Measurements from ENCODE around the gene CELSR3. TPM values are rescaled to one million over a fixed set of nuclear protein-coding genes. Genes with fewer than 3 reads are reported as not detected.

The CELSR3 gene, protein sequence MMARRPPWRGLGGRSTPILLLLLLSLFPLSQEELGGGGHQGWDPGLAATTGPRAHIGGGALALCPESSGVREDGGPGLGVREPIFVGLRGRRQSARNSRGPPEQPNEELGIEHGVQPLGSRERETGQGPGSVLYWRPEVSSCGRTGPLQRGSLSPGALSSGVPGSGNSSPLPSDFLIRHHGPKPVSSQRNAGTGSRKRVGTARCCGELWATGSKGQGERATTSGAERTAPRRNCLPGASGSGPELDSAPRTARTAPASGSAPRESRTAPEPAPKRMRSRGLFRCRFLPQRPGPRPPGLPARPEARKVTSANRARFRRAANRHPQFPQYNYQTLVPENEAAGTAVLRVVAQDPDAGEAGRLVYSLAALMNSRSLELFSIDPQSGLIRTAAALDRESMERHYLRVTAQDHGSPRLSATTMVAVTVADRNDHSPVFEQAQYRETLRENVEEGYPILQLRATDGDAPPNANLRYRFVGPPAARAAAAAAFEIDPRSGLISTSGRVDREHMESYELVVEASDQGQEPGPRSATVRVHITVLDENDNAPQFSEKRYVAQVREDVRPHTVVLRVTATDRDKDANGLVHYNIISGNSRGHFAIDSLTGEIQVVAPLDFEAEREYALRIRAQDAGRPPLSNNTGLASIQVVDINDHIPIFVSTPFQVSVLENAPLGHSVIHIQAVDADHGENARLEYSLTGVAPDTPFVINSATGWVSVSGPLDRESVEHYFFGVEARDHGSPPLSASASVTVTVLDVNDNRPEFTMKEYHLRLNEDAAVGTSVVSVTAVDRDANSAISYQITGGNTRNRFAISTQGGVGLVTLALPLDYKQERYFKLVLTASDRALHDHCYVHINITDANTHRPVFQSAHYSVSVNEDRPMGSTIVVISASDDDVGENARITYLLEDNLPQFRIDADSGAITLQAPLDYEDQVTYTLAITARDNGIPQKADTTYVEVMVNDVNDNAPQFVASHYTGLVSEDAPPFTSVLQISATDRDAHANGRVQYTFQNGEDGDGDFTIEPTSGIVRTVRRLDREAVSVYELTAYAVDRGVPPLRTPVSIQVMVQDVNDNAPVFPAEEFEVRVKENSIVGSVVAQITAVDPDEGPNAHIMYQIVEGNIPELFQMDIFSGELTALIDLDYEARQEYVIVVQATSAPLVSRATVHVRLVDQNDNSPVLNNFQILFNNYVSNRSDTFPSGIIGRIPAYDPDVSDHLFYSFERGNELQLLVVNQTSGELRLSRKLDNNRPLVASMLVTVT (N-terminal part only)
- total RNA-seq (0.79 TPM), polyA plus RNA-seq (0.48 TPM)

DNA sequence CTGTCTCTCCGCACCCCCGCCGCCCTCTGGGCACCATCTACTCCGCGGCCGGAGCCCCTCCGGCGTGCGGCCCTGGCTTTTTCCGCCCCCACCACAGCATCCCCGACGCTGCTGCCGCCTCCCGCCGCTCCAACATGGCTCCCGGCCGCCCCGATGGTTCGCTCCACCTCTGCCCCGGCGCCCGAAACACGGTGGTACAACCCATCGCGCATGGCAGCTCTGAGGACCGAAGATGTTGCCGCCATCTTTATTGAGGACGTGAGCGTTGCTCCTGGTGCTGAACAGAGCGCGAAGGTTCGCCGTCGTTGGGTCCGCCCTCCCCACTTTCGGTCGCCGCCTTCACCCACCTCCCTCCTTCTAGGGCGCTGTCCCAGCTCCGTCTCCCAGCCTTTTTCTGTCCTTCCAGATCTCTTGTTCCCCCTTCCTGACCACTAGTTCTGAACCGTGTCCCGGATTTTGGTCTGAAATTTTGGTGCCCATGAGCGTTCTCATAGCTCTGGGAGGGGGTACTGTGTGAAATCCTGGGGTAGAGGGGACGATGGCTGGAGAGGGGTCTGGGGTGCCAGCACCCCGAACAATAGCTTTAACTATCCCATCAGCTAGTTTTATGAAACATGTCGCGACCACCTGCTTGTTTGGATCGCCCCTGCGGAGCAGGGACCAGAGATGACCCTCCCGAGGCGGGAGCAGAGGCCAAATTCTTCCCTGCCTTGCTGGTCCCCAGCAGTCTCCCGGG, at the start of gene CELSR3:
Gene CELSR3 (minus strand): TSS at position 134 of the 736 bp plus-strand sequence. CDS start 252 bp downstream, outside the sequence.
- DNase-seq (ENCODE audit: extremely low spot score): no peak
- Histone ChIP-seq H3K4me3 (ENCODE audit: low read depth, low read length) (peak within 1 kb of the TSS; percentile 30), H3K4me1 (ENCODE audit: insufficient read depth) (peaks cover 5% of the 10 kb centered on the region), H3K27ac (ENCODE audit: low read depth) (no peak within 1 kb of the TSS), H3K36me3 (ENCODE audit: insufficient read depth) (no peaks in the 10 kb centered on the region)
- under 1% methylated on average over 52 of the region's 52 CpGs for WGBS

DNA sequence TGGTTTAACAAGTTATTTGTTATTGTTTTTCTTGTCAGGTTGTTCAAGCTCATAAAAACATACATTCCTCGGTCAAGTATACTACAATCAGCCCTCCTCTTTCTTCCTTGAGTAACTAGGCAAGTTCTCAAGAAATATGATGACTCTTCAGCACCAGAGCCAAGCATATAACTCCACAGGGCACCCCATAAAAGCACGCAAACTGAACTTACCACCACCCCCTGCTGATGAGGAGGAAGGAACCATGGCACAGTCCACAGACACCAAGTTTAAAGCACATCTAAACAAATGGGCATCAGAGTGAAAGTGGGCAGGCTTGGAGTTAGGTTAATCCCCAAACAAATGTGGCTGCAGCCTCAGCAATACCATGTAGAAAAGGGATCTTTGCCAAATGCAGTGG, 49.0 kb upstream of the CELSR3 start:
- Histone ChIP-seq H3K4me1 (ENCODE audit: insufficient read depth) (no peaks in the 10 kb centered on the region), H3K4me3 (ENCODE audit: low read depth, low read length) (no peak overlapping the region), H3K36me3 (ENCODE audit: insufficient read depth) (no peaks in the 10 kb centered on the region), H3K27ac (ENCODE audit: low read depth) (no peak overlapping the region)
- WGBS: 71% methylated on average over 2 of the region's 2 CpGs
- no peak for DNase-seq (ENCODE audit: extremely low spot score)

DNA sequence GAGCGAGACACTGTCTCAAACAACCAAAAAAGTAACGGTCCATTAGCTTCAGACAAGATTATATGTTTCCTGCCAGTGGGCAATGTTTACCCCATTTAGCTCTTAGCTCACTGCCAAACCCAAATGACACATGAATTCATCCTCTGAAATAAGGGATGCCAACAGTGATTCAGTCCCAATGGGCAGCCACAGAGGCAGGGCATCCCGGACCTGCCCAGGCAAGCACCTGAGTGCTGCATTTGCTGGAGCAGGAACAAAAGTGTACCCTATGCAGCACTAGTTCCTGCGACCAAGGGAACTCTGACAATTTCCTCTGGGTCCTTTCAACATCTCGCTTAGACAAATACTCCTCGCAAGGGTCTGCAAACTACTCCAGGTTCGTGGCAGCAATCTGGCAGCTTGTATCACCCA, 46.4 kb upstream of the CELSR3 start:
- no peak for DNase-seq (ENCODE audit: extremely low spot score)
- WGBS: 79% methylated on average over 7 of the region's 7 CpGs
- H3K27ac ChIP-seq (ENCODE audit: low read depth): no peak overlapping the region
- H3K4me3 ChIP-seq (ENCODE audit: low read depth, low read length): no peak overlapping the region
- peaks cover 2% of the 10 kb centered on the region for H3K36me3 ChIP-seq (ENCODE audit: insufficient read depth)
- no peaks in the 10 kb centered on the region for H3K4me1 ChIP-seq (ENCODE audit: insufficient read depth)

DNA sequence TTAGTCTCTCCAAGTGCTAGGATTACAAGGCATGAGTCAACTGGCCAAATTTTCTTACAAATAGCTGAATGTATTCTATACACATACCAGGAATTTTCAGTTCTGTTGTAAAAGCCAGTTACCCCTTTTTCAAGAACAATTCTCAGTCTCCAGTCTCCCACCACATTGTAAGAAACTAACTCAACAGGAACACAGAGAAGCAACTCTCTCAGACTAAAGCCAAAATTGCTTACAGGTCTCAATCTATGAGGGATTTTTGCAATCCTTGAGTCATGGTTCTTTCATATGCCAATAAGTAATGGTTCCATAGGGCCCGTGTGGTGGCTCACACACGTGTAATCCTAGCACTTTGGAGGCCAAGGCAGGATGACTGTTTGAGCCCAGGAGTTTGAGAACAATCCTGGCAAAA, 45.8 kb upstream of the CELSR3 start:
- no peak for DNase-seq (ENCODE audit: extremely low spot score)
- WGBS: 67% methylated on average over 2 of the region's 2 CpGs
- H3K36me3 ChIP-seq (ENCODE audit: insufficient read depth): peaks cover 2% of the 10 kb centered on the region
- no peak overlapping the region for H3K27ac ChIP-seq (ENCODE audit: low read depth)
- H3K4me1 ChIP-seq (ENCODE audit: insufficient read depth): no peaks in the 10 kb centered on the region
- no peak overlapping the region for H3K4me3 ChIP-seq (ENCODE audit: low read depth, low read length)

DNA sequence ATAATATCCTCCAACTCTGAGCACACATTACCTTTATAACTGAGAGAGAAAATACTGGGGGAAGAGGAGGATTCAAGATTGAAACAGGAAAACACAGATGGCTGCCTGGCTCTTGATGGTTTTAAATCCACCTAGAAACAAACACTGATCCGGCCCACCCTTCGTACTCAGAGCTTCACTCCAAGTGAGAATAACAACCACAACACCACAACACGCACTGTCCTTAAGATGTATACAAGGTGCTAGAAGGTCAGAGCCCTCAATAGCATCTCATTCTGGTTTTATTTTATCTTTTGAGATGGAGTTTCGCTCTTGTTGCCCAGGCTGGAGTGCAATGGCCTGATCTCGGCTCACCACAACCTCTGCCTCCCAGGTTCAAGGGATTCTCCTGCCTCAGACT, 44.5 kb upstream of the CELSR3 start:
- Histone ChIP-seq H3K36me3 (ENCODE audit: insufficient read depth) (peaks cover 2% of the 10 kb centered on the region), H3K27ac (ENCODE audit: low read depth) (no peak overlapping the region), H3K4me3 (ENCODE audit: low read depth, low read length) (no peak overlapping the region), H3K4me1 (ENCODE audit: insufficient read depth) (no peaks in the 10 kb centered on the region)
- no peak for DNase-seq (ENCODE audit: extremely low spot score)
- WGBS: 73% methylated on average over 5 of the region's 5 CpGs

DNA sequence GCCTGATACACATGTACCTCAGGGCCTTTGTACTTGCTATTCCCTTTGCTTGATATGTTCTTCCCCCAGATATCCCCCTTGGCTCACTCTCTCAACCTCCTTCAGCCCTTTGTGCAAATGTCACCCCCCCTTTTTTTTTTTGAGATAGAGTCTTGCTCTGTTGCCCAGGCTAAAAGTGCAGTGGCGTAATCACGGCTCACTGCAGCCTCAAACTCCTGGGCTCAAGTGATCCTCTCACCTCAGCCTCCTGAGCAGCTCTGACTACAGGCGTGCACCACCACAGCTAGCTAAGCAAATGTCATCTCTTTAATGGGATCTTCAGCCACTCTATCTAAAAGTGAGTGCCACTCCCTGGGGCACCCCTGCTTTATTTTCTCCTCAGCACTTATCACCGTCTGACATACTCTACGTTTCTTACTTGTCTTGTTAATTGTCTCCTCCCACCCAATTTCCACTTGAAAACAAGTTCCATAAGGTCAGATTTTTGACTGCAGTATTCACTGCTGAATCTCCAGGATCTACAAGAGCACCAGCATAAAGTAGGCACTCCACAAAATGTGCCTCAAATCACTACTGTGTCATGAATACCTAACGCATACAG, 39.7 kb upstream of the CELSR3 start:
- peaks cover 4% of the 10 kb centered on the region for H3K36me3 ChIP-seq (ENCODE audit: insufficient read depth)
- no peaks in the 10 kb centered on the region for H3K4me1 ChIP-seq (ENCODE audit: insufficient read depth)
- no peak overlapping the region for H3K4me3 ChIP-seq (ENCODE audit: low read depth, low read length)
- no peak for DNase-seq (ENCODE audit: extremely low spot score)
- no peak overlapping the region for H3K27ac ChIP-seq (ENCODE audit: low read depth)
- 90% methylated on average over 6 of the region's 6 CpGs for WGBS

DNA sequence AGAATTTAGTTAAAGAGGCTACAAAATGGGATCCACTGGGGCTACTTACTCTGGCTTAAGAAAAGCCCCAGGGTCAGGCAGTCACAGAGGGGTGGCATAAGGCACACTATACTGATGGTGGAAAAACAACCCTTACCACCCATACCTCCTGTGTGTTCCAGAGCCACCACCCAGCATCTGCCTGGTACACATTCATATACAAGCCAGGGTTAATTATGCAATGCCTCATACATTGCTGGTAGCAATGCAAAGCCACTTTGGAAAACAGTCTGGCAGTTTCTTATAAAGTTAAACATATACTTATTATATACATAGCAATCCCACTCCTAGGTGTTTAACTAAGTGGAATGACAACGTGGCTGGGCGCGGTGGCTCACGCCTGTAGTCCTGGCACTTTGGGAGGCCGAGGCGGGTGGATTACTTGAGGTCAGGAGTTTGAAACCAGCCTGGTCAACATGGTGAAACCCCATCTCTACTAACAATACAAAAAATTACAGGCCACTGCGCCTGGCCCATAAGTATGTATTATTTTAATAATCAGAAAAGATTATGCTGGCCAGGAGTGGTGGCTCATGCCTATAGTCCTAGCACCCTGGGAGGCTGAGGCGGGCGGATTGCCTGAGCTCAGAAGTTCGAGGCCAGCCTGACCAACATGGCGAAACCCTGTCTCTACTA, 38.2 kb upstream of the CELSR3 start:
- no peak for DNase-seq (ENCODE audit: extremely low spot score)
- Histone ChIP-seq H3K27ac (ENCODE audit: low read depth) (no peak overlapping the region), H3K4me1 (ENCODE audit: insufficient read depth) (no peaks in the 10 kb centered on the region), H3K36me3 (ENCODE audit: insufficient read depth) (peaks cover 4% of the 10 kb centered on the region), H3K4me3 (ENCODE audit: low read depth, low read length) (no peak overlapping the region)
- WGBS: 92% methylated on average over 11 of the region's 11 CpGs

DNA sequence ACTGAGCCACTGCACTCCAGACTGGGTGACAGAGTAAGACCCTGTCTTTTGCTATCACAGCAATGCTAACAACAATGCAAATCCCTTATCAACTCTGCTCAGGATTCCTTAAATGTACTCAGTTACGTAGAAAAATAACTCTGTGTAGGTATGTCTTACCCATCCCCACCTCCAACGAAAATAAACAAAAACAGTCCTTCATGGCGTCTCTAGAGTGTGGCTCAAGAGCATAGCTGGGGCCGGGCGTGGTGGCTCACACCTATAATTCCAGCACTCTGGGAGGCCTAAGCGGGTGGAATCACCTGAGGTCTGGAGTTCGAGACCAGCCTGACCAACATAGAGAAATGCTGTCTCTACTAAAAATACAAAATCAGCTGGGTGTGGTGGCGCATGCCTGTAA, 36.2 kb upstream of the CELSR3 start:
- no peak overlapping the region for H3K4me3 ChIP-seq (ENCODE audit: low read depth, low read length)
- peaks cover 2% of the 10 kb centered on the region for H3K36me3 ChIP-seq (ENCODE audit: insufficient read depth)
- H3K4me1 ChIP-seq (ENCODE audit: insufficient read depth): no peaks in the 10 kb centered on the region
- no peak for DNase-seq (ENCODE audit: extremely low spot score)
- WGBS: 97% methylated on average over 8 of the region's 8 CpGs
- no peak overlapping the region for H3K27ac ChIP-seq (ENCODE audit: low read depth)

DNA sequence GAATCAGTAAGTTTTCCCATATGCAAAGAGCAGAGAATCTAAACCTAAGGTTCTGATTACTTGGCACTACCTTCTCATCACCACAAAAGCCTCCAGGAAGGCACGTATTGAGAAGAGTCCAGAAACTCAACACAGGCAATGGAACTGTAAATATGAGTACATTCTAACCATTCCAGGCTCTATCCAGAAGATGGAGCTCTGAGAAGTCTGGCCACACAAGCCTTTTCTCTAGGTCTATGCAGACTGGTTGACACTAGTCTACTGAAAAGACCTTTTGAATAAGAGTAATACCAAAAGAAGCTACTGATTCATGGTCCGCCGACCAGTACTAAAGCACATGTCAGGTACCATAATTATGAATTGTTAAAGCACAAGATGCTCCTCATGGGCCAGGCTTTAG, 35.3 kb upstream of the CELSR3 start:
- Histone ChIP-seq H3K4me1 (ENCODE audit: insufficient read depth) (peaks cover 1% of the 10 kb centered on the region), H3K36me3 (ENCODE audit: insufficient read depth) (peaks cover 2% of the 10 kb centered on the region), H3K27ac (ENCODE audit: low read depth) (no peak overlapping the region), H3K4me3 (ENCODE audit: low read depth, low read length) (no peak overlapping the region)
- WGBS: 88% methylated on average over 3 of the region's 3 CpGs
- no peak for DNase-seq (ENCODE audit: extremely low spot score)

DNA sequence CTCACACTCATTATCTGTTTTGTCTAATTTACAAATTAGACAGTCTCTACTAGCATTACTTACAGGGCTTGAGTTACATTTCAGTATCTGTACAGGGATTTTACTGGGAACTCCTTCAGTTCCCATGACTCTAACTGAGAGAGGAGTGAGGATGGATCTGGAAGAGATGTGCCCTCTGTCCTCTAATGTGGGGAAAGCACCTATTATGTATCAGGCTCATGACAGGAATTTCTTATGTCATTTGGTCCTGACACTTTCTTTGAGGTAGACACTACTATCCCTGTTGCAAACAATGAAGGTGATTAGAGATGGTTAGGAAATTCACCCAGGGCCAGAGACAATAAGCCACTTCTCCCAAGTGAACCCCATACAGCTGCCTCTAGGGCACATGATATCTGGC, 33.9 kb upstream of the CELSR3 start:
- DNase-seq (ENCODE audit: extremely low spot score): no peak
- peaks cover 4% of the 10 kb centered on the region for H3K36me3 ChIP-seq (ENCODE audit: insufficient read depth)
- peaks cover 1% of the 10 kb centered on the region for H3K4me1 ChIP-seq (ENCODE audit: insufficient read depth)
- H3K4me3 ChIP-seq (ENCODE audit: low read depth, low read length): no peak overlapping the region
- no peak overlapping the region for H3K27ac ChIP-seq (ENCODE audit: low read depth)

DNA sequence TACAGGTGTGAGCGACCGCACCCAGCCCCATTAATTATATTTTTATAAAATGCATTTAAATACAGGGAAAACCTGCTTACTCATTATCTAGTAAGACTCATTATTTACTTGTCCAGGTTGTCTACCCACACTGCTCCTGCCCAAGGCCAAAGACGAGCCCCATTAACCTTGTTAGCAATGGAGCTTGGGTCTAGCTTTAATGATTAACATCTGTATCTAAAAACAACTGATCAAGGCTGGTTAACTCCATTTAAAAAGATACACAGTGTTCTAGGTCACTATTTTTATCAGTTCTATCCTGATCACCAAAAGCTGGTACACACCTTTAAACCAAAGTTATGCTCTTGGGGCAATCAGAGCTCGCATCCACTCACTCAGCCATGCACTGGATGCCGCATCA, 33.5 kb upstream of the CELSR3 start:
- peaks cover 4% of the 10 kb centered on the region for H3K36me3 ChIP-seq (ENCODE audit: insufficient read depth)

DNA sequence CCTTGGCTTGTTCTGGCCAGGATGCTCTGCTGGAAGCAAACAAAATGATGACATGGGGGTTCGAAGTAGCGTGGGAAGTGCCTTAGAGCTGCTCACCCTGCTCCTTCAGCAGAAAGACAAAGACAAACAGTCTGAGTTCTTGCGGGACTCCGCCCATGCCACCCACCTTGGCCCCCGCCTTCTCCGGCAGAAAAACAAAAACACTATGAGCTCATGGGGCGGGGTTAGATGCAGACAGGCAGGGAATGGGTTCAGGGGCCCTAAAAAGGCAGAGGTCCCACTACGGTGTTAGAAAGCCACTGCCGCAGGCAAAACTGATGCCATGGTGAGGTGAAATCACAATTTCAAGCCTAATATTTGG, 32.7 kb upstream of the CELSR3 start:
- H3K4me3 ChIP-seq (ENCODE audit: low read depth, low read length): peak overlapping the region; percentile 45
- peak overlapping the region; percentile 76 for H3K27ac ChIP-seq (ENCODE audit: low read depth)
- H3K36me3 ChIP-seq (ENCODE audit: insufficient read depth): peaks cover 4% of the 10 kb centered on the region
- WGBS: 50% methylated on average over 9 of the region's 9 CpGs
- no peak for DNase-seq (ENCODE audit: extremely low spot score)
- peaks cover 1% of the 10 kb centered on the region for H3K4me1 ChIP-seq (ENCODE audit: insufficient read depth)

More for the DNA sequence above, 33.5 kb upstream of the CELSR3 start:
- Histone ChIP-seq H3K4me1 (ENCODE audit: insufficient read depth) (peaks cover 1% of the 10 kb centered on the region), H3K27ac (ENCODE audit: low read depth) (no peak overlapping the region), H3K4me3 (ENCODE audit: low read depth, low read length) (no peak overlapping the region)
- DNase-seq (ENCODE audit: extremely low spot score): no peak
- 96% methylated on average over 5 of the region's 5 CpGs for WGBS

All from urinary bladder (tissue), 4 donors.